Endothelial cell of umbilical vein (primary cell): ENCODE measurements around the gene PHLDB2. TPM values are rescaled to one million over a fixed set of nuclear protein-coding genes. Genes with fewer than 3 reads are reported as not detected.

ENCODE experiments used
- BruUV-seq: library from RNA; stranded (reverse); fragments of 400-500 nt; replicated peaks from 2 replicates; lab custom pipeline; 2021; lab: Mats Ljungman, UMichigan
- CTCF ChIA-PET: fragments of 300-600, 350-600 bp; sonication (Branson Sonifier 250); formaldehyde crosslinking; loops from one replicate; lab custom pipeline; 2021; ENCODE audit warnings: antibody characterized with exemption, inconsistent platforms; lab: Charles Lee
- POLR2A ChIA-PET: fragments of 300-600, 350-600 bp; sonication (Branson Sonifier 250); formaldehyde crosslinking; loops from one replicate; lab custom pipeline; 2021; ENCODE audit warnings: antibody characterized with exemption, inconsistent platforms; lab: Charles Lee
- DNase-seq: peaks from one replicate; pipeline ENCODE4 v3.0.0-alpha.2; 2011; ENCODE audit warnings: low read depth, low spot score
- FAIRE-seq: peaks from 2 replicates; lab custom pipeline; 2011; peaks lifted over from hg19 to GRCh38; lab: Jason Lieb, UNC
- H2AFZ ChIP-seq: 2 replicates; pipeline ENCODE4 v1.6.0; 2012; ENCODE audit warnings: low read depth, low read length, control low read depth, inconsistent platforms
- H3K27ac ChIP-seq: 2 replicates; pipeline ENCODE4 v1.5.1; 2011; ENCODE audit warnings: low read depth, mild to moderate bottlenecking, control low read depth, low read length, moderate library complexity; ENCODE audit not compliant: insufficient read depth
- H3K27me3 ChIP-seq, 2 experiments: 2 replicates each; pipeline versions ENCODE4 v1.6.0 to v1.6.1; 2011; ENCODE audit warnings: low read length in 2 of 2, mixed read lengths in 1 of 2; ENCODE audit not compliant: control insufficient read depth in 2 of 2, insufficient read depth in 2 of 2
- H3K36me3 ChIP-seq, 2 experiments: 2 replicates in 1 of 2; 3 replicates in 1 of 2; pipeline ENCODE4 v1.5.1; 2011; ENCODE audit warnings: low read length in 2 of 2, mild to moderate bottlenecking in 1 of 2, moderate library complexity in 1 of 2; ENCODE audit not compliant: control insufficient read depth in 2 of 2, insufficient read depth in 2 of 2; ENCODE audit errors: extremely low read depth in 1 of 2
- H3K4me1 ChIP-seq: 3 replicates; pipeline ENCODE4 v1.5.1; 2011; ENCODE audit warnings: mild to moderate bottlenecking, low read length; ENCODE audit not compliant: control insufficient read depth, insufficient read depth; ENCODE audit errors: extremely low read depth
- H3K4me2 ChIP-seq: 2 replicates; pipeline ENCODE4 v1.6.1; 2011; ENCODE audit warnings: low read length, control low read depth, mixed read lengths; ENCODE audit not compliant: insufficient read depth
- H3K4me3 ChIP-seq, 3 experiments: fragments of 200-600 bp in 1 of 3; sonication (generic), shearing (Covaris generic) in 1 of 3; replicated peaks in 1 of 3; 2 replicates each; pipeline ENCODE4 v1.5.1; 2011 to 2016; ENCODE audit warnings: control low read depth in 3 of 3, low read length in 3 of 3, mild to moderate bottlenecking in 2 of 3, inconsistent platforms in 1 of 3, low read depth in 1 of 3, moderate library complexity in 1 of 3; ENCODE audit not compliant: insufficient read depth in 1 of 3
- H3K79me2 ChIP-seq: 2 replicates; pipeline ENCODE4 v1.6.0; 2012; ENCODE audit warnings: low read length, inconsistent platforms; ENCODE audit not compliant: control insufficient read depth, insufficient read depth
- H3K9ac ChIP-seq: replicated peaks from 2 replicates; pipeline ENCODE3; 2011; ENCODE audit warnings: low read length, control low read depth; ENCODE audit not compliant: insufficient read depth; ENCODE audit errors: extremely low read depth
- H3K9me1 ChIP-seq: replicated peaks from 3 replicates; pipeline ENCODE4 v1.6.0; 2011; ENCODE audit warnings: mild to moderate bottlenecking, low read length; ENCODE audit not compliant: control insufficient read depth, insufficient read depth; ENCODE audit errors: extremely low read depth
- H3K9me3 ChIP-seq: replicated peaks from 2 replicates; pipeline ENCODE4 v1.5.1; 2012; ENCODE audit warnings: low read length, inconsistent platforms; ENCODE audit not compliant: control insufficient read depth, insufficient read depth
- H4K20me1 ChIP-seq: replicated peaks from 2 replicates; pipeline ENCODE3; 2011; ENCODE audit warnings: mild to moderate bottlenecking, low read length; ENCODE audit not compliant: control insufficient read depth, insufficient read depth; ENCODE audit errors: extremely low read depth
- CTCF ChIP-seq, 2 donors: IDR thresholded peaks; 1 replicate in 1 of 2; 2 replicates in 1 of 2; pipeline ENCODE4 v1.5.1; 2011; ENCODE audit warnings: low read length in 2 of 2, mild to moderate bottlenecking in 2 of 2, moderate library complexity in 2 of 2, control low read depth in 1 of 2, inconsistent platforms in 1 of 2, low read depth in 1 of 2; ENCODE audit not compliant: insufficient read depth in 1 of 2; ENCODE audit errors: extremely low read depth in 1 of 2
- EZH2 ChIP-seq: IDR thresholded peaks from 2 replicates; pipeline ENCODE4 v1.6.1; 2012; ENCODE audit warnings: borderline replicate concordance, low read depth, mild to moderate bottlenecking, moderate library complexity, low read length, inconsistent platforms; ENCODE audit not compliant: severe bottlenecking
- FOS ChIP-seq: IDR thresholded peaks from 2 replicates; pipeline ENCODE4 v1.6.1; 2011; ENCODE audit warnings: mild to moderate bottlenecking, low read length, moderate library complexity, borderline replicate concordance; ENCODE audit not compliant: insufficient read depth
- GATA2 ChIP-seq: IDR thresholded peaks from 2 replicates; pipeline ENCODE4 v1.7.0; 2011; ENCODE audit warnings: low read depth, mild to moderate bottlenecking, moderate library complexity, mixed read lengths, low read length; ENCODE audit not compliant: insufficient read length, insufficient read depth
- JUN ChIP-seq: IDR thresholded peaks from 2 replicates; pipeline ENCODE4 v1.6.1; 2011; ENCODE audit warnings: borderline replicate concordance, low read depth; ENCODE audit not compliant: insufficient read length, insufficient read depth
- MAX ChIP-seq: IDR thresholded peaks from 2 replicates; pipeline ENCODE4 v1.6.1; 2011; ENCODE audit not compliant: insufficient read depth, insufficient read length
- MYC ChIP-seq: IDR thresholded peaks from one replicate; pipeline ENCODE4 v1.6.1; 2011; ENCODE audit warnings: mild to moderate bottlenecking, low read depth, low read length
- POLR2A ChIP-seq: IDR thresholded peaks from 2 replicates; pipeline ENCODE4 v1.6.1; 2012; ENCODE audit warnings: low read depth, mild to moderate bottlenecking, control low read depth, low read length
- POLR2AphosphoS5 ChIP-seq: IDR thresholded peaks from 2 replicates; pipeline ENCODE4 v1.6.1; 2012; ENCODE audit warnings: low read depth, mild to moderate bottlenecking, control low read depth, low read length, moderate library complexity; ENCODE audit not compliant: insufficient read depth
- dilution Hi-C: fragments of 300-500 bp; cut with MboI; formaldehyde crosslinking; loops from one replicate; pipeline ENCODE4 v1.15.0; 2019; ENCODE audit warnings: low sequenced_read_pairs; ENCODE audit not compliant: extremely low pct_ligation_motif_present
- intact Hi-C: fragments of 100-400 bp; cut with micrococcal nuclease; formaldehyde crosslinking; loops from one replicate; pipeline ENCODE4 v1.10.0; 2022
- polyA plus RNA-seq, 4 experiments: library from polyadenylated mRNA; depleted of rRNA in 3 of 4; stranded (reverse) in 3 of 4; unstranded in 1 of 4; fragments of >200 nt; gene quantifications; 2 replicates each; pipeline versions ENCODE4 v1.2.1 to v1.2.3, GENCODE V29; 2011 to 2012; ENCODE audit warnings: missing spikeins in 1 of 4
- total RNA-seq: library from RNA; stranded (reverse); gene quantifications from 2 replicates; pipeline ENCODE4 v1.2.3, GENCODE V29; 2021

Gene PHLDB2
- total and polyA plus RNA-seq, 2 donors (not counting 3 experiments of a cell fraction or from before 2014, with no cell fraction given), result 22.4 to 104 TPM

GRCh38 chr3:111907151-111907550, 48.1 kb downstream of the PHLDB2 start:
- peaks cover 0 to 4% of the 10 kb centered on the region in 2 experiments for H3K36me3 ChIP-seq
- POLR2A ChIA-PET, result interaction anchor here (0.9 kb wide), 1 partner anchor 10 kb away, joined by 3 read pairs; no protein-coding TSS in a partner anchor

More at GRCh38 chr3:111907151-111907550, 48.1 kb downstream of the PHLDB2 start:
- TF ChIP-seq EZH2 (no peak), FOS (no peak), MYC (no peak), GATA2 (no peak), CTCF (IDR thresholded peaks at IDR 0.05; ENCODE audit: extremely low read depth in 1 of 2, insufficient read depth in 1 of 2, low read depth in 1 of 2, low read length in 2 of 2) (no peak), JUN (no peak), POLR2A (no peak), POLR2AphosphoS5 (no peak), MAX (no peak)
- H4K20me1 ChIP-seq, result no peaks in the 10 kb centered on the region
- no peak overlapping the region for H2AFZ ChIP-seq
- H3K27ac ChIP-seq, result no peak overlapping the region
- no peaks in the 10 kb centered on the region for H3K9me3 ChIP-seq
- H3K9ac ChIP-seq, result no peak overlapping the region
- H3K4me1 ChIP-seq, result peaks cover 32% of the 10 kb centered on the region
- no peaks in the 10 kb centered on the region for H3K9me1 ChIP-seq
- FAIRE-seq (no peak), DNase-seq (no peak)
- peaks cover 17% of the 10 kb centered on the region for H3K79me2 ChIP-seq
- no peaks in the 10 kb centered on the region for H3K27me3 ChIP-seq
- no peak overlapping the region for H3K4me3 ChIP-seq
- CTCF ChIA-PET, result interaction anchor here (1.1 to 1.2 kb wide), 2 partner anchors 9 to 61 kb away, joined by 3 read pairs; no protein-coding TSS in a partner anchor
- intact Hi-C loops, result no loop called here
- dilution Hi-C loops, result no loop called here
- no TSS peak for BruUV-seq
- no peak overlapping the region for H3K4me2 ChIP-seq
